Suprapubic skin (tissue), 3 donors: ENCODE results near the gene RHEB.

Experiments
- POLR2A ChIP-seq, 2 donors: fragments of 450-650 bp; IDR thresholded peaks; one replicate each; pipeline ENCODE4 v1.6.1; 2017; ENCODE audit warnings: antibody characterized with exemption in 2 of 2, mild to moderate bottlenecking in 2 of 2, moderate library complexity in 2 of 2
- TF ChIP-seq, protein P1 (sequence below), 2 donors: fragments of 200-600 bp in 1 of 2; fragments of 450-650 bp in 1 of 2; sonication (generic) in 1 of 2; IDR thresholded peaks; one replicate each; pipeline ENCODE4 v1.5.1; 2016 to 2019; ENCODE audit warnings: antibody characterized with exemption in 2 of 2, mild to moderate bottlenecking in 1 of 2, moderate library complexity in 1 of 2

DNA sequence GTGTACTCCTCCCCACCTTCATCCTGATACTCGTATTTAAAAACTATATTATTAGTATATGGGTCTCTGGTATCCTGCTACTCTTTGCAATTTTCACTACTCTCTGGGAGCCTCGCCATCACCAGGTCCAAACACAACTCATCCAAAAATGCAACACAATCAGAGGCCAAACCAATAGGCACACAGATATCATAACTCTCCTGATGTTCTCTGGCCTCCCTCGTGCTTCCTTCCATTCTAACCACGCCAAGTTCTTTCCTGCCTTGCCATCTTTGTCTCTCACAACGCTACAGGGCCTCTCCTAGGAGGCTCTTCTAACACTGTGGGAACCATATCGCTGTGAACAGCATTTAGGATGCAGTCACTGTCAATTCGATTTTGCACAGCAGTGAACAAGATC lies 7.3 kb downstream of the RHEB start:
- TF ChIP-seq POLR2A (IDR thresholded peaks at IDR 0.05) = no peak
- TF ChIP-seq, protein P1, sequence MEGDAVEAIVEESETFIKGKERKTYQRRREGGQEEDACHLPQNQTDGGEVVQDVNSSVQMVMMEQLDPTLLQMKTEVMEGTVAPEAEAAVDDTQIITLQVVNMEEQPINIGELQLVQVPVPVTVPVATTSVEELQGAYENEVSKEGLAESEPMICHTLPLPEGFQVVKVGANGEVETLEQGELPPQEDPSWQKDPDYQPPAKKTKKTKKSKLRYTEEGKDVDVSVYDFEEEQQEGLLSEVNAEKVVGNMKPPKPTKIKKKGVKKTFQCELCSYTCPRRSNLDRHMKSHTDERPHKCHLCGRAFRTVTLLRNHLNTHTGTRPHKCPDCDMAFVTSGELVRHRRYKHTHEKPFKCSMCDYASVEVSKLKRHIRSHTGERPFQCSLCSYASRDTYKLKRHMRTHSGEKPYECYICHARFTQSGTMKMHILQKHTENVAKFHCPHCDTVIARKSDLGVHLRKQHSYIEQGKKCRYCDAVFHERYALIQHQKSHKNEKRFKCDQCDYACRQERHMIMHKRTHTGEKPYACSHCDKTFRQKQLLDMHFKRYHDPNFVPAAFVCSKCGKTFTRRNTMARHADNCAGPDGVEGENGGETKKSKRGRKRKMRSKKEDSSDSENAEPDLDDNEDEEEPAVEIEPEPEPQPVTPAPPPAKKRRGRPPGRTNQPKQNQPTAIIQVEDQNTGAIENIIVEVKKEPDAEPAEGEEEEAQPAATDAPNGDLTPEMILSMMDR (IDR thresholded peaks at IDR 0.05) = no peak
